DND-41 (cell line): ENCODE measurements around the gene PDE6C.
A peak's percentile ranks its signal among the peaks of the same experiment; 100 is the strongest.

Experiments
- ATAC-seq: fragments of 200-7000 bp; cut with Tn5 transposase; 3 replicates; pipeline ENCODE4 v1.9.1; 2021; ENCODE audit warnings: low read depth; ENCODE audit not compliant: insufficient read depth
- DNase-seq: peaks from one replicate; pipeline ENCODE4 v3.0.0-alpha.2; 2020
- H2AFZ ChIP-seq: 2 replicates; pipeline ENCODE4 v1.6.0; 2012; ENCODE audit warnings: low read depth, low read length
- H3K27ac ChIP-seq: 2 replicates; pipeline ENCODE4 v1.5.1; 2012; ENCODE audit warnings: low read length, inconsistent platforms
- H3K27me3 ChIP-seq: fragments of 200-600 bp; sonication (generic); 2 replicates; pipeline ENCODE4 v1.6.0; 2012; ENCODE audit warnings: low read length, mild to moderate bottlenecking, inconsistent platforms; ENCODE audit not compliant: insufficient read depth, poor library complexity
- H3K36me3 ChIP-seq: 2 replicates; pipeline ENCODE4 v1.5.1; 2012; ENCODE audit warnings: low read length, inconsistent platforms; ENCODE audit not compliant: insufficient read depth
- H3K4me1 ChIP-seq: 2 replicates; pipeline ENCODE4 v1.5.1; 2012; ENCODE audit warnings: mild to moderate bottlenecking, low read length; ENCODE audit not compliant: insufficient read depth
- H3K4me2 ChIP-seq: 2 replicates; pipeline ENCODE4 v1.6.0; 2012; ENCODE audit warnings: mild to moderate bottlenecking, moderate library complexity, low read length, inconsistent platforms; ENCODE audit not compliant: insufficient read depth
- H3K4me3 ChIP-seq, 2 experiments: fragments of 200-600 bp in 1 of 2; shearing (Covaris generic) in 1 of 2; 2 replicates each; pipeline ENCODE4 v1.5.1; 2012 to 2016; ENCODE audit warnings: inconsistent platforms in 2 of 2, low read length in 2 of 2, mild to moderate bottlenecking in 2 of 2, low read depth in 1 of 2, moderate library complexity in 1 of 2
- H3K79me2 ChIP-seq: 2 replicates; pipeline ENCODE4 v1.6.0; 2012; ENCODE audit warnings: low read length, inconsistent platforms; ENCODE audit not compliant: insufficient read depth
- H3K9ac ChIP-seq: 2 replicates; pipeline ENCODE4 v1.6.0; 2012; ENCODE audit warnings: low read depth, mild to moderate bottlenecking, inconsistent platforms, low read length, moderate library complexity
- H3K9me3 ChIP-seq: 2 replicates; pipeline ENCODE4 v1.5.1; 2012; ENCODE audit warnings: low read length, moderate library complexity, mild to moderate bottlenecking, inconsistent platforms; ENCODE audit not compliant: insufficient read depth, severe bottlenecking
- H4K20me1 ChIP-seq: 2 replicates; pipeline ENCODE4 v1.6.0; 2012; ENCODE audit warnings: low read length; ENCODE audit not compliant: insufficient read depth
- CTCF ChIP-seq: IDR thresholded peaks from 2 replicates; pipeline ENCODE4 v1.5.1; 2012; ENCODE audit warnings: borderline replicate concordance, low read length, moderate library complexity, mild to moderate bottlenecking; ENCODE audit not compliant: poor library complexity, severe bottlenecking; ENCODE audit errors: extremely low read depth
- EZH2 ChIP-seq: IDR thresholded peaks from 3 replicates; pipeline ENCODE4 v1.6.1; 2012; ENCODE audit warnings: borderline replicate concordance, low read depth, mild to moderate bottlenecking, moderate library complexity, low read length, inconsistent platforms; ENCODE audit not compliant: severe bottlenecking

Gene PDE6C

DNA sequence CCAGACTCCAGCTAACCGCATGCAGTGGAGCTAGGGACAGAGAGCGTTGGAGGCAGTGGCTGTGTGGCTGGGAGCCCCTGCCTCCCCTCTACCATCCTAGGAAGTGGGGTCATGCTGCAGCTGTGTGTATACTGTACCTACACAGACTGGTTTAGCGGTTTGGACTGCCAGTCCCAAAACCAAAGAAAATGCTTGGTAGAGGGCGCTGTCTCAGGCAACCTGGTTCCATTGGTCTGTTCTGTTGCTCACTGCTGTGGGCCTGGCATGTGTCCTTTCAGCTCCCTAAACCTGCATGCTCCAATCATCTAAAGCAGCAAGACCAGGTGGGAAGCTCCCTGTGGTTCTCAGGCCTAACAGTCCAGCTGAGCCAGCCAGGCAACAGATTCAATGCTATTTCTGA lies 15.8 kb upstream of the PDE6C start:
- Histone ChIP-seq H3K4me1 (no peaks in the 10 kb centered on the region), H3K36me3 (no peaks in the 10 kb centered on the region), H3K9ac (no peak overlapping the region), H3K79me2 (no peaks in the 10 kb centered on the region), H2AFZ (no peak overlapping the region), H4K20me1 (no peaks in the 10 kb centered on the region), H3K4me3 (no peak overlapping the region), H3K4me2 (no peak overlapping the region), H3K27me3 (no peaks in the 10 kb centered on the region), H3K27ac (no peak overlapping the region), H3K9me3 (no peaks in the 10 kb centered on the region)
- ATAC-seq: no peak
- TF ChIP-seq EZH2 (no peak), CTCF (peak; percentile 16)
- no peak for DNase-seq

DNA sequence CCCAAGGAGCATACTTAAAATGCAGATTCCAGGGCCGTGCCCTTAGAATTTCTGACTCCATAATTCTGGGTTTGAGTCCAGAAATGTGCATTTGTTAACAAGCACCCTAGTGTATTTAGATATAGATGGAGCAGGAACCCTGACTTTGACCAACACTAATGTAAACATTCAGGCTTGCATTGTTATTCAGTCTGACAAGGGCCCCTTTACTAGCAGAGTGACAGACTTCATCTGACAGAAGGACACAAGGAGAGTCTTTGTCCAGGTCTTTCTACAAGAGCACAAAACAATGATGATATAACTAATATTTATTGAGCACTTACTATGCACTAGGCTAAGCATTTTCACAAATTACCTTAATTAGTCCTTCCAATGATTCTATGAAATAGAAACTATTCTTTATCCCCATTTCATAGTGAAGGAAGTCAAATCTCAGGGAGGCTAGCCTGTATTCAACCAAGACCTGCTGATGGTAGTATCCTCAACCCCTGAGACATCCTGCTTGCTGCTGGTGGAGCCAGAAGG lies 15.2 kb upstream of the PDE6C start:
- no peak overlapping the region for H3K27ac ChIP-seq
- H3K9me3 ChIP-seq: no peaks in the 10 kb centered on the region
- no peaks in the 10 kb centered on the region for H4K20me1 ChIP-seq
- DNase-seq (no peak), ATAC-seq (no peak)
- no peak overlapping the region for H3K4me2 ChIP-seq
- no peaks in the 10 kb centered on the region for H3K4me1 ChIP-seq
- no peaks in the 10 kb centered on the region for H3K79me2 ChIP-seq
- no peak overlapping the region for H3K4me3 ChIP-seq
- no peak overlapping the region for H3K9ac ChIP-seq
- H2AFZ ChIP-seq: no peak overlapping the region
- no peaks in the 10 kb centered on the region for H3K36me3 ChIP-seq
- no peak for TF ChIP-seq EZH2
- TF ChIP-seq CTCF: no peak
- no peaks in the 10 kb centered on the region for H3K27me3 ChIP-seq

DNA sequence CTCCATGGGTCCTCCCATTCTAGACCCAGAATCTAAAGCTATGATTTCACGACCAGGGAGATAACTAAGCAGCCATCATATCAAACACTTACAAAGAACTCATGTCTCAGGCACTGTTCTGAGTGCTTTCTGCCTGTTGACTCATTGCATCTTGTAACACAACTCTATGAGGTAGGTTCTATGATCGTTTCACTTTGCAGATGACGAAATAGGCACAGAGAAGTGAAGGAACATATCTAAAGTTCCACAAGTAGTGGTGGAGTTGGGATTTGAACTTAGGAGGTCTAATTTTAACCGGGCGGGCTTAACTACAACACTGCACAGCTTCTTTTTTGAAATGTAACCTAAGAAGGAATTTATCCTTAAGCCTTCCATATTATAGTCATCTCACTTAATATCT lies 14.2 kb upstream of the PDE6C start:
- no peak overlapping the region for H2AFZ ChIP-seq
- H3K4me1 ChIP-seq: no peaks in the 10 kb centered on the region
- no peaks in the 10 kb centered on the region for H3K27me3 ChIP-seq
- TF ChIP-seq CTCF (no peak), EZH2 (no peak)
- no peaks in the 10 kb centered on the region for H3K79me2 ChIP-seq
- no peak for ATAC-seq
- no peak overlapping the region for H3K9ac ChIP-seq
- H3K4me3 ChIP-seq: no peak overlapping the region
- no peaks in the 10 kb centered on the region for H3K9me3 ChIP-seq
- H3K27ac ChIP-seq: no peak overlapping the region
- H3K36me3 ChIP-seq: no peaks in the 10 kb centered on the region
- no peak for DNase-seq
- no peak overlapping the region for H3K4me2 ChIP-seq
- no peaks in the 10 kb centered on the region for H4K20me1 ChIP-seq

DNA sequence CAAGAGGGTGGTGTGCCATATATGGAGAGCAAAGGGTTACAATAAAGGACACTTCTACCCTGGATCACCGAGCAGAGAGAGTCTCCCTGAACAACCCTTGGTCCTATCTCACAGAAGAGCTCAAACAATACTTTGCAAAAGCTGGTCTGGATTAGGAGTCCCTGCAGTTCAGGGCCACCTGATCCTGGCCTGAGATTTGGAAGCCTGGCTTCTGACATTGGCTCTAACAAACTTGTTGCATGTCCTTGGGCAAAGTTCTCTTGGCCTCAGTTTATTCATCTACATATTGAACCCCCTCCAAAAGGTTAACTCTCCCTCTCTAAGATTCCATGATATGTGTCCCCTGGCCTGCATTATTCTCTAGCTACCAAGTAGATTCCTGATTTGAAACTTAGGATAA lies 13.0 kb upstream of the PDE6C start:
- no peaks in the 10 kb centered on the region for H4K20me1 ChIP-seq
- no peak overlapping the region for H3K4me2 ChIP-seq
- no peak overlapping the region for H3K27ac ChIP-seq

More for the DNA sequence above, 13.0 kb upstream of the PDE6C start:
- Histone ChIP-seq H3K4me3 (no peak overlapping the region), H3K79me2 (no peaks in the 10 kb centered on the region), H3K27me3 (no peaks in the 10 kb centered on the region), H3K9ac (no peak overlapping the region), H2AFZ (no peak overlapping the region), H3K4me1 (no peaks in the 10 kb centered on the region), H3K9me3 (no peaks in the 10 kb centered on the region), H3K36me3 (no peaks in the 10 kb centered on the region)
- TF ChIP-seq CTCF (no peak), EZH2 (no peak)
- no peak for ATAC-seq
- DNase-seq: no peak
